AG08396 (cell line): ENCODE results near the gene JMJD1C.
"Not testable (repeated sequence)": the region's sequence is repeated elsewhere in the genome, so short reads cannot be mapped to it uniquely, and the experiment has no call there.

Experiments
- DNase-seq: peaks from one replicate; pipeline ENCODE4 v3.0.0; 2012; ENCODE audit warnings: low spot score, mixed read lengths

JMJD1C gene

GRCh38 chr10:63286754-63287264 lies 179.0 kb downstream of the JMJD1C start:
- no peak for DNase-seq

GRCh38 chr10:63286340-63286739 lies 179.4 kb downstream of the JMJD1C start:
- no peak for DNase-seq

DNA sequence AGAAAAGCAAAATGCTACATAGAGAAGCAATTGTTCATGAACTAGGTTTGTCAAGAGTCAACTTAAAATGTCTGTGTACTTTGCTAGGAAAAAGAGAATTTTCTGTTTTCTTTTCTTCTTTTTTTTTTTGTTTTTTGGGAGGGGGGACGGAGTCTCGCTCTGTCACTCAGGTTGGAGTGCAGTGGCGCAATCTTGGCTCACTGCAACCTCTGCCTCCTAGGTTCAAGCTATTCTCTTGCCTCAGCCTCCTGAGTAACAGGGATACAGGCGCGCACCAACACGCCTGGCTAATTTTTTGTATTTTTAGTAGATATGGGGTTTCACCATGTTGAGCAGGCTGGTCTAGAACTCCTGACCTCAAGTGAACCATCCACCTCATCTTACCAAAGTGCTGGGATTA lies 181.9 kb downstream of the JMJD1C start:
- not testable (repeated sequence) for DNase-seq

GRCh38 chr10:63283093-63283492 lies 182.7 kb downstream of the JMJD1C start:
- no peak for DNase-seq

DNA sequence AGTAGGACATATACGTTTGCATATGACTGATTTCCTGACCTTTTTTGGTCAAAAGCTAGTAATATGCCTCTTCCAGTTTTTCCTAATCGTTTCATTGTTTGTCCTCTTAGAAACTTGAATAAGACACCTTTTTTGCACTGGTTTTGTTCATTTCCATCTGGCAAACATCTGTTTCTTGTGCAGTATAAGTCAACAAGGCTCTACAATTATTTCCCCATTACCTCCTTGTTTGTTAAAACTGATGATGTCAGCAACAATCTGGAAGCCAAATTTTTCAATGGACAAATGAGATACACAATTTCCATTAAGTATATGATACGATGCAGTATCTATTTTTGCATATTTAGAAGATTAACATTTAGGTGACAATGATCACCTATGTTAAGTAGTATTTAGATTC lies 183.8 kb downstream of the JMJD1C start:
- no peak for DNase-seq

- DNase-seq, result no peak
Measured at GRCh38 chr10:63280386-63280785, 185.4 kb downstream of the JMJD1C start.

DNA sequence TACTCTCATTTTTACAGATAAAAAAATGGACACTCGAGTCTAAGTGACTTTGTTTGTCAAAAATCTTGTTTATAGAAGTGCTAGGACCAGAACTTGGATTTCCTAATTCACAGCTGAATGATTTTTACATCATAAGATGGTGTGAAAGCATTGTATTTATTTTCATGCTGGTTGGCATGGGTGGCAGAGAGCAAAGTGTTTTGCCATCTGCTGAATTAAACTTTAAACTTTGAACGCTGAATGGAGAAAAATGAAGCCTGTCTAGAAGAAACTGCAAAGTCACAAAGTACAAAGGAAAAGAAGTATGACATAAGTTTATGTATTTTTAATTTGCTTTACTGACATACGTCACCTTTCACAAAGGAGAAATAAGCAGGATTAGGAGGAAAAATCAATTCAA lies 190.7 kb downstream of the JMJD1C start:
- no peak for DNase-seq

- DNase-seq, result no peak
Measured at GRCh38 chr10:63273577-63273976, 192.2 kb downstream of the JMJD1C start.

DNA sequence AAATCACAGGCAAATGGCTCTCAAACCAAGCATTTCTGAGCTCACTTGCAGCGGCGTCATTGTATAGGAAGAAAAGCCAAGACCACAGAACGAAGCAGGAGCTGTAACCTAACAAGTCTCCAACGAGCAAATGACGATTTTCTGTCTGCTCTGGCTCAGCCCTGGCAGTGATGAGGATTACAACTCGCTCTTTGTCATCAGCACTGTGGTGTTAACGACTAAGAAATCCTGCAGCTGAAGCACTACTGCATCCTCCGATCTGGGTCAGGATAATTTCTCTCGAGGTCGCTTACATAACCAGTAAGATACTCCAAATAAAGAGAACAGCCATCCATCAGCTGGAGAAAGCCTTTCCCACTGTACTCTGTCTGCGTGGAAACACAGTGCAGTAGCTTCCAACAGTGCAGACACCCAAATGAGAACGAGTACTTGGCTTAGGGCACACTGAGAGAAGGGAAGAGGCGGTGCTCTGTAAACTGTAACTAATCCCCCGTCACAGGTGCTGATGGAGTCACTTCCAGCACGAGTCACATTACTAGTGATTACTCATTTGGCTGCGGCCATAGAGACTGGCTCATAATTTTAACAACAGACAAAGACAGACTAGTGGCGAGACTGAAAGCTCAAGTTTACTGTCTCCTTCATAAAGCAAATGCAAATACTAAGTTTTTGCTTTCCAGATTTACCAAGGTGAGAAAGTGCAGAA lies 196.8 kb downstream of the JMJD1C start:
- DNase-seq, result peak; percentile 77

- DNase-seq, result no peak
Measured at GRCh38 chr10:63268149-63268797, 197.5 kb downstream of the JMJD1C start.

DNA sequence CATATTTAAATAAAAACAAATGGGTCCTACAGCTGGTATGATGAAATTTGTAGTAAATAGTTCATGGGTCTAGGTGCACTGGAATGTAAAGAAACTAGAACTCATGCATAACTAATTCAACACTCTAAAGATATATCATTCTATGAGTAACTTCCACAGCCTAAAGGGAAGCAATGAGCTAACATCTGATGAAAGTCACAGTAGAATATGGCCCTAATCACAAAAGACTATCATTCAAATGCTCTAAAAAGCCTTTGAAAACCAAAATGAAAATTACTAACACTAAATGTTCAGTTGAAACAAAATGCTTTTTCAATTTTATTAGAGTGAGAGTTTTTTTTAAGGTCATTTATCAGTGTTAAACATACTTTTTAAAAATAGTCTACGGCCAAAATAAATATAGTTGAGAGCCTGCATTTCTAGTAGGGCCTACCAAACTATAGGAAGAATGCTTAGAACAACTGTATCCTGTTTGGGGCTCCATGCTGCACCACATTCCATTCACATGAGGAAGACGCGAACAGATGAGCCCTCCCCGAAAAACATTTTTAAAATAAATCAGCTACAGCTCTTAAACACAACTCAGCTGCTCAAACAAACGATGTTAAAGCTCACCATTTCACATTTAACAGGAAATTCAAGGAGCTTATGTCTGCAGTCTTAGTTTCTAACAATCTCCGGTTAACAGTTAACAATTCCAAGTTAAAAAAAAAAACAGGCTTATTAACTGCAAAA lies 198.2 kb downstream of the JMJD1C start:
- peak; percentile 51 for DNase-seq

DNA sequence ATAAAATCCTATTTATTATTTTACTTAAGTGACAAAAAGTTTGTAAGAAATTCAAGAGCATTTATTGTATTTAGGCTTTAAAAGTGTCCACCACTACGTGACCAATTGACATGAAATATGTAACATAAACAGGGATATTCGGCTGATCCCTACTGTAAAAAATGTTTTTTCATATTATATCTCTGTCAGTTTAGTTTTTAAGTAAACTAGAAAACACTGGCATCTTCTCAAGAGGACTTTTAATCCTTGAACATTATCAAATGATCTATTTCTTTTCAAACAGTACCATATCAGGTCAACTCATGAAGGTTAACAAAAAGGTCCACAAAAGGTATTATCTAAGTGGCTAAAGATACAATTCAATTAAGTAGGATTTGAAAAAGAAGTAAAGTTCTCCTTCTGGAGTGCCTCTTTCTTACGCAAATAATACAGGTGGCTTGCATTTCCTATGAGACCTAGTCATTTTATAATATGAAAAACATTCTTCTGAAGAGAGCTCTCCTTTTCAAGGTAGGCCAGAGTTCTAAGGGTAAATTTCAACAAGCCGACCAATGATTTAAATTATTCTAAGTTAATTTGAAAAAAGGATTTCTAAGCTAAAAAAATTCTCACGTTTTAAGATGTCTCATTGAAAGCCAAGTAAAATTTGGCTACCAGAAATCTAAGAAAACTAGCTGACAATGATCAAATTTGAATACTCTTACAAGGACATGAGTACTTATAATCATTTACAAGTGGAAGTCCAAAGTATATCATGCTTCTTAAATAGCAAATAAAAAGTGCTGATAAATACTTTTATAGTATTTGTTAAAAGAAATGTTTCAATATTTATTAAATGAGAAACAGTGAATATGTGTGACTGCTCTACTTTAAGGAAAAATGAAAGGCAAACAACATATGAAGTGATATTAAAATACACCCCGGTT lies 199.1 kb downstream of the JMJD1C start:
- DNase-seq, result no peak

DNA sequence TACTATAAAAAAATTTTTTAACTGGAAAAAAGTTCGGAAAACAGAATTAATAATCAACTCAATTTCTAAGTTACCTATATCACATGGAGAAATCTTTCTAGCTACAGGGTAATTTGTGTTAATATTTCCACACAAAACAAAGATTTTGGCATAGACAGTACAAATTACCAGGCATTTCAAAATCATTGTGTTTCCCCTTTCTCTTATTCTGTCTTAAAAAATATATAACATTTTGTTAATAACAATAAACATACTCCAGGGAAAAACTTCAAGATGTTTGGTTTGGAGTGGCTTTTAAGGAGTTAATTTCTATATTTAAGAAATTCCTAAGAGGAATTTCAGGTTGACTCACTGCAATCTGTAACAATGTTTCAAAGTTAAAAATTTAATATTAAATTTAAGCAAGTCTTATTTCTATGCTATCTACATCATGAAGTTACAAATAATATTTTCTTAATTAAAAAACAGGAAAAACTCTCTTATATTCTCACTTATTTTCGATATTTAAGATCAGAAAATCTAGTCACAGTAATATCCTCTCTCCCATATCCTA lies 200.0 kb downstream of the JMJD1C start:
- DNase-seq, result no peak

DNA sequence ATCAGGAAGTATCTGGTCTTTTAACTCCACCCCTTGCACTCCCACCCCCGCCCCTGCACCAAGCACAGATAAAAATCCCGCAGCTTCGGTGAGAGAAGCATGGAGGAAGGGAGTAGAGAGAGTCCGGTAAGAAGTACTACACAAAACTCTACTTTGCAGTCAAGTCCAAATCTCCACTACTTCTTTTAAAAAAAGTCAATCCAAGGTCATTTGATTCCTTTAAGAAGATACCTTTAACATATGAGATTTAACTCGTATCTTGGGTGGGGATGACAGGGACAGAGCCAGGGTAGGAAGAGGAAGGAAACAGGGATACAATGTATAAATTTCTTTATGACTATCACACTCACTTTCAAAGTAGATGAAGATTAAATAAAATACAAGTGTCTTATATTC lies 200.6 kb downstream of the JMJD1C start:
- peak; percentile 14 for DNase-seq

GRCh38 chr10:63264617-63265221 lies 201.1 kb downstream of the JMJD1C start:
- no peak for DNase-seq

- DNase-seq, result no peak
Measured at GRCh38 chr10:63262430-63263073, 203.2 kb downstream of the JMJD1C start.

GRCh38 chr10:63261496-63261895 lies 204.3 kb downstream of the JMJD1C start:
- no peak for DNase-seq

- DNase-seq, result no peak
Measured at GRCh38 chr10:63260860-63261251, 204.9 kb downstream of the JMJD1C start.

DNA sequence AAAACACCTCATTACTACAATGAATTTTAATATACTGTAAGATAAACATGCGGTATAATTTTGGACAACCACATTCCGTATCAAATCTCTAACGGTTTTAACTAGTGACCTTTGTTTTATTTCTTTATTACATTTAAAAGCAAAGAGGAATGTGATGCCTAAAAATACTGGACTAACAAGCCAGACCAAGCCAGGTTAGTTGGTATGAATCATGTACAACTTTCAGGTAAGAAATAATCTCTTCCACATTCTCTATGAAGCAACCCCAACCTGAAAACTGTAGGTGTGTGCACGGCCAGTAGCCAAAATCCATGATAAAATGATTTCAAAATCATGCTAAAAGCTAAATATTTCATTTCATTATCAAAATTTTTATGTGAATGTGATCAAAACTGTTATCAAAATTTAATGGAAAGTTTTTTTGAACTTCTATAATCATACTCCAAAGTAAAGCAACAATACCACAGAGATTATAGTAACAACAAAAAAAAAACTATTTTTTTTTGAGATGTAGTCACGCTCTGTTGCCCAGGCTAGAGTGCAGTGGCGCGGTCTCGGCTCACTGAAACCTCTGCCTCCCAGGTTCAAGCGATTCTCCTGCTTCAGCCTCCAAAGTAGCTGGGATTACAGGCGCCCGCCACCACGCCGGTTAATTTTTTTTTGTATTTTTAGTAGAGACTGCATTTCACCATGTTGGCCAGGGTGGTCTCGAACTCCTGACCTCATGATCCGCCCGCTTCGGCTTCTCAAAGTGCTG lies 205.5 kb downstream of the JMJD1C start:
- no peak for DNase-seq
